Endodermal cell (in vitro differentiated cells): ENCODE results near the gene R3HDM4. TPM values are rescaled to one million over a fixed set of nuclear protein-coding genes. Genes with fewer than 3 reads are reported as not detected.

Experiments
- DNase-seq: peaks from one replicate; pipeline ENCODE4 v3.0.0-alpha.2; 2017
- H3K27ac ChIP-seq: 2 replicates; pipeline ENCODE4 v1.5.1; 2013; ENCODE audit warnings: mild to moderate bottlenecking, low read depth, low read length, moderate library complexity
- H3K27me3 ChIP-seq: 2 replicates; pipeline ENCODE4 v1.6.1; 2013; ENCODE audit warnings: mild to moderate bottlenecking, low read length, moderate library complexity; ENCODE audit not compliant: insufficient read depth, control insufficient read depth, poor library complexity, severe bottlenecking
- H3K36me3 ChIP-seq: 2 replicates; pipeline ENCODE4 v1.7.0; 2013; ENCODE audit warnings: mild to moderate bottlenecking, low read length, moderate library complexity; ENCODE audit not compliant: control insufficient read depth, insufficient read depth
- H3K4me1 ChIP-seq: one replicate; pipeline ENCODE4 v1.7.0; 2013; ENCODE audit warnings: low read length; ENCODE audit not compliant: control insufficient read depth, insufficient read depth
- H3K4me3 ChIP-seq: 2 replicates; pipeline ENCODE4 v1.5.1; 2013; ENCODE audit warnings: mild to moderate bottlenecking, low read length, moderate library complexity
- H3K9ac ChIP-seq: 2 replicates; pipeline ENCODE4 v1.6.1; 2013; ENCODE audit warnings: mild to moderate bottlenecking, low read length, moderate library complexity; ENCODE audit not compliant: poor library complexity, severe bottlenecking; ENCODE audit errors: extremely low read depth
- H3K9me3 ChIP-seq: 2 replicates; pipeline ENCODE4 v1.6.1; 2013; ENCODE audit warnings: mild to moderate bottlenecking, low read length, moderate library complexity; ENCODE audit not compliant: control insufficient read depth
- H3K27ac Mint-ChIP-seq: 2 replicates; pipeline ENCODE4 v1.8.0; 2020; ENCODE audit warnings: mixed read lengths
- H3K27me3 Mint-ChIP-seq: 2 replicates; pipeline ENCODE4 v1.8.0; 2021; ENCODE audit warnings: mild to moderate bottlenecking, mixed read lengths; ENCODE audit not compliant: insufficient read depth
- H3K36me3 Mint-ChIP-seq: 2 replicates; pipeline ENCODE4 v1.8.0; 2020; ENCODE audit warnings: low read depth, mixed read lengths
- H3K4me1 Mint-ChIP-seq: 2 replicates; pipeline ENCODE4 v1.8.0; 2020; ENCODE audit warnings: mixed read lengths
- H3K4me3 Mint-ChIP-seq: 2 replicates; pipeline ENCODE4 v1.8.0; 2020; ENCODE audit warnings: mild to moderate bottlenecking, moderate library complexity, mixed read lengths
- H3K9me3 Mint-ChIP-seq: 2 replicates; pipeline ENCODE4 v1.8.0; 2020; ENCODE audit warnings: mild to moderate bottlenecking, mixed read lengths
- CTCF ChIP-seq: fragments of 200-600 bp; sonication (generic); conservative IDR thresholded peaks from 2 replicates; pipeline ENCODE4 v1.5.0; 2021; ENCODE audit warnings: antibody characterized with exemption, mild to moderate bottlenecking
- WGBS, 2 experiments: methylation state at CpG; one replicate each; pipeline versions ENCODE4 v1.1.5 to v1.1.7; 2013; ENCODE audit warnings: missing lambda C conversion rate in 2 of 2, mixed read lengths in 1 of 2; ENCODE audit not compliant: insufficient coverage in 1 of 2, insufficient read length in 1 of 2; 5-methylcytosine and 5-hydroxymethylcytosine counted together
- total RNA-seq, 2 donors: library from RNA; stranded (reverse); fragmentation: NEBNext Ultra II Directional in 1 of 2; extraction: Animal tissue kit (Norgen Biotek cat#: 25700) in 1 of 2; gene quantifications; 2 replicates in 1 of 2; 3 replicates in 1 of 2; pipeline ENCODE4 v1.2.1, GENCODE V29; 2021

Gene R3HDM4
- total RNA-seq, 2 donors from 2014 or later = 61.1 to 64.7 TPM

DNA sequence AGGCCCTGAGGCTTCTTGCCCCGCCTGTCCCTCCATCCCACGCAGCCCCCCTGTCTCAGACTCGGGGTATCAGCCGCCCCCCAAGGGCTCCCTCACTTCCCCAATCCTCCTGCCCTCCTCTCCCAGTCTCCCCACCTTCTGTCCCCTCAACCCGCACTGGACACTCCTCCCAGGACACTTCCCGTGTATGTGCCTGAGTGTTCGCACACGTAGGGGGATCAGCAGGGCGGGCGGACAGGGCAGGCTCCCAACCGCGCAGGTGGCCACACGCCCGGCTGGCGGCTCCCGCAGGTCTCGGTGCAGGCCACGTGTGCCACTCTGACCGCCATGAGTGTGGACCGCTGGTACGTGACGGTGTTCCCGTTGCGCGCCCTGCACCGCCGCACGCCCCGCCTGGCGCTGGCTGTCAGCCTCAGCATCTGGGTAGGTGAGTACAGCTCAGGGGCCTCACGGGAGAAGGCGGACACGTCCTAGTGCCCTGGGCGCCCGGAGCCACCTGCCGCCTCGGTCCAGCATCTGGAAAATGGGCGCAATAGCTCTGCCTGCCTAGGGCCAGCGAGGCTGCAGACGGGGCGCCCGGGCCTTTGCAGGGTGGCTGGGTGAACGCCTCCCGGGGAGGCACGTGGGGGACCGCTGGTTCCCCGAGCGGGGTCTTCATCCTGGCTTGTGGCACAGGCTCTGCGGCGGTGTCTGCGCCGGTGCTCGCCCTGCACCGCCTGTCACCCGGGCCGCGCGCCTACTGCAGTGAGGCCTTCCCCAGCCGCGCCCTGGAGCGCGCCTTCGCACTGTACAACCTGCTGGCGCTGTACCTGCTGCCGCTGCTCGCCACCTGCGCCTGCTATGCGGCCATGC, 6.4 kb upstream of the R3HDM4 start:
- H3K27ac Mint-ChIP-seq = no peak overlapping the region

GRCh38 chr19:918481-919198, 5.6 kb upstream of the R3HDM4 start:
- Mint-ChIP-seq H3K4me1 (peaks cover 2% of the 10 kb centered on the region), H3K4me3 (no peak overlapping the region), H3K9me3 (no peaks in the 10 kb centered on the region), H3K27me3 (peaks cover 75% of the 10 kb centered on the region), H3K36me3 (no peaks in the 10 kb centered on the region), H3K27ac (no peak overlapping the region)
- TF ChIP-seq CTCF = no peak
- Histone ChIP-seq H3K4me1 (peaks cover 3% of the 10 kb centered on the region), H3K27ac (no peak overlapping the region), H3K9me3 (no peaks in the 10 kb centered on the region), H3K9ac (no peak overlapping the region), H3K36me3 (no peaks in the 10 kb centered on the region), H3K4me3 (no peak overlapping the region), H3K27me3 (peaks cover 60% of the 10 kb centered on the region)
- 2 to 4% methylated on average over 9 to 48 of the region's 58 CpGs for WGBS, 2 experiments
- peak; percentile 75 for DNase-seq

More for the DNA sequence above, 6.4 kb upstream of the R3HDM4 start:
- 7 to 8% methylated on average over 32 to 68 of the region's 68 CpGs for WGBS, 2 experiments
- Histone ChIP-seq H3K9me3 (no peaks in the 10 kb centered on the region), H3K36me3 (no peaks in the 10 kb centered on the region), H3K27ac (no peak overlapping the region), H3K9ac (no peak overlapping the region), H3K27me3 (peaks cover 60% of the 10 kb centered on the region), H3K4me1 (peaks cover 3% of the 10 kb centered on the region), H3K4me3 (no peak overlapping the region)
- H3K9me3 Mint-ChIP-seq = no peaks in the 10 kb centered on the region
- H3K27me3 Mint-ChIP-seq = peaks cover 70% of the 10 kb centered on the region
- no peak overlapping the region for H3K4me3 Mint-ChIP-seq
- peaks cover 2% of the 10 kb centered on the region for H3K4me1 Mint-ChIP-seq
- H3K36me3 Mint-ChIP-seq = no peaks in the 10 kb centered on the region
- TF ChIP-seq CTCF = no peak
- DNase-seq = peak; percentile 74

DNA sequence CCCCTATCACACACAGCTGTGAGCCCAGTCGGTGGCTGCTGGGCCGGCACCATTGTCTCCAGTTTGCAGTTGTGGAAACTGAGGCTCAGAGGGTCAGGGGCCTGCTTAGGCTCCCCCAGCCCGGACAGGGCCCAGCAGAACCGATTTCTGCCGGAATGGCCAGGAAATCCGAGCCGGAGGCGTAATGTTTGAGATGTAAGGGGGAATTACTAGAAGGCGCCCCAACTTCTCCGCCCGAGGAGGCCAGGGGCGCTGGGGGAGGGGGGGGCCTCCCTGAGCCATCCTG, 5.1 kb upstream of the R3HDM4 start:
- Histone ChIP-seq H3K27me3 (peaks cover 60% of the 10 kb centered on the region), H3K9me3 (no peaks in the 10 kb centered on the region), H3K36me3 (no peaks in the 10 kb centered on the region), H3K4me1 (peaks cover 3% of the 10 kb centered on the region), H3K9ac (no peak overlapping the region), H3K27ac (no peak overlapping the region), H3K4me3 (peak overlapping the region; percentile 60)
- DNase-seq = no peak
- Mint-ChIP-seq H3K27ac (no peak overlapping the region), H3K4me3 (peak overlapping the region; percentile 33), H3K27me3 (peaks cover 75% of the 10 kb centered on the region), H3K4me1 (peaks cover 2% of the 10 kb centered on the region), H3K9me3 (no peaks in the 10 kb centered on the region), H3K36me3 (no peaks in the 10 kb centered on the region)
- WGBS, 2 experiments = 4 to 13% methylated on average over 9 to 12 of the region's 12 CpGs
- no peak for TF ChIP-seq CTCF
